Smooth muscle cell (in vitro differentiated cells): Measurements from ENCODE around the gene PRRC2C. TPM values are rescaled to one million over a fixed set of nuclear protein-coding genes. Genes with fewer than 3 reads are reported as not detected.
A peak's percentile ranks its signal among the peaks of the same experiment; 100 is the strongest.
"Not testable (repeated sequence)": the region's sequence is repeated elsewhere in the genome, so short reads cannot be mapped to it uniquely, and the experiment has no call there.

Source experiments
- DNase-seq: peaks from one replicate; lab custom pipeline; 2025; ENCODE audit not compliant: unreplicated experiment; lab: John Stamatoyannopoulos, UW
- H2AFZ ChIP-seq: fragments of 200-600 bp; sonication (generic); 2 replicates; pipeline ENCODE4 v1.6.0; 2016; ENCODE audit warnings: antibody characterized with exemption, low read depth, mild to moderate bottlenecking
- H3F3A ChIP-seq: fragments of 200-600 bp; sonication (generic); 2 replicates; pipeline ENCODE4 v1.6.0; 2017; ENCODE audit warnings: antibody characterized with exemption, low read depth
- H3K27ac ChIP-seq: fragments of 200-600 bp; sonication (generic); 2 replicates; pipeline ENCODE4 v1.5.1; 2016; ENCODE audit warnings: low read depth, mild to moderate bottlenecking
- H3K27me3 ChIP-seq: fragments of 200-600 bp; sonication (generic); 2 replicates; pipeline ENCODE4 v1.6.1; 2016; ENCODE audit warnings: low read depth, mild to moderate bottlenecking
- H3K36me3 ChIP-seq: fragments of 200-600 bp; sonication (generic); 2 replicates; pipeline ENCODE4 v1.5.1; 2016; ENCODE audit warnings: low read depth
- H3K4me1 ChIP-seq: fragments of 200-600 bp; sonication (generic); 2 replicates; pipeline ENCODE4 v1.5.1; 2016; ENCODE audit warnings: low read depth
- H3K4me2 ChIP-seq: fragments of 200-600 bp; sonication (generic); 2 replicates; pipeline ENCODE4 v1.6.0; 2016; ENCODE audit warnings: mild to moderate bottlenecking
- H3K4me3 ChIP-seq: fragments of 200-600 bp; sonication (generic); 2 replicates; pipeline ENCODE4 v1.5.1; 2016; ENCODE audit warnings: mild to moderate bottlenecking
- H3K79me2 ChIP-seq: fragments of 200-600 bp; sonication (generic); 2 replicates; pipeline ENCODE4 v1.6.0; 2016; ENCODE audit warnings: low read depth, mild to moderate bottlenecking
- H3K9ac ChIP-seq: fragments of 200-600 bp; sonication (generic); 2 replicates; pipeline ENCODE4 v1.6.0; 2016; ENCODE audit warnings: low read depth
- H3K9me3 ChIP-seq: fragments of 200-600 bp; sonication (generic); replicated peaks from 2 replicates; pipeline ENCODE4 v1.5.1; 2016; ENCODE audit warnings: low read depth
- H4K20me1 ChIP-seq: fragments of 200-600 bp; sonication (generic); 2 replicates; pipeline ENCODE4 v1.6.0; 2016; ENCODE audit warnings: low read depth
- WGBS: methylation state at CpG from one replicate; pipeline ENCODE4 v1.1.7; 2016; ENCODE audit warnings: low lambda C conversion rate; 5-methylcytosine and 5-hydroxymethylcytosine counted together
- polyA plus RNA-seq: library from polyadenylated mRNA; unstranded; fragments of >200 nt; fragmentation: Nextera tagmentation; extraction: Ambion mirVana; gene quantifications from 2 replicates; pipeline ENCODE4 v1.2.1, GENCODE V29; 2016
- total RNA-seq: library from RNA; depleted of rRNA; stranded (reverse); fragments of >200 nt; gene quantifications from 2 replicates; pipeline ENCODE4 v1.2.3, GENCODE V29; 2014
- TF ChIP-seq, protein P1 (sequence below): fragments of 200-600 bp; sonication (generic); IDR thresholded peaks from 2 replicates; pipeline ENCODE4 v1.5.1; 2017; ENCODE audit warnings: borderline replicate concordance, mild to moderate bottlenecking, antibody characterized with exemption; ENCODE audit not compliant: insufficient read depth, poor library complexity, severe bottlenecking

PRRC2C gene
- total and polyA plus RNA-seq, 2 experiments from 2014 or later = 89.8 to 106 TPM

DNA sequence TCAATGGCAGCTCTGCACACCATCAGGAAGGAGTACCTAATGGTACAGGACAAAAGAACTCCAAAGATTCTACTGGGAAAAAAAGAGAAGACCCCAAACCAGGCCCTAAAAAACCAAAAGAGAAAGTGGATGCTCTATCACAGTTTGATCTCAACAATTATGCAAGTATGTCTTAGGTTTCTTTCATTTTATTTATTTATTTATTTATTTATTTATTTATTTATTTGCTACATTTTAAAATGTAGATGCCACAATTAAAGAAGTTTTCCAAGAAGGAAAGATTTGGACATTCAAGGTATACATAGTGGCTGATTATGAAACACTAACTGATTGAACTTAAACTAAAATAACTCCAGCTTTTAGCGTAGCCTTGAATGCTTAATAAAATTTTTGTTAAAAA is 60.2 kb downstream of the PRRC2C start:
- Histone ChIP-seq H4K20me1 (peaks cover 38% of the 10 kb centered on the region), H3F3A (no peaks in the 10 kb centered on the region), H3K4me2 (no peak overlapping the region), H3K27ac (no peak overlapping the region), H3K36me3 (peaks cover 36% of the 10 kb centered on the region), H3K4me1 (no peaks in the 10 kb centered on the region), H3K4me3 (no peak overlapping the region), H3K79me2 (peaks cover 91% of the 10 kb centered on the region), H3K27me3 (no peaks in the 10 kb centered on the region), H3K9ac (no peak overlapping the region), H2AFZ (no peak overlapping the region), H3K9me3 (no peaks in the 10 kb centered on the region)
- TF ChIP-seq, protein P1, sequence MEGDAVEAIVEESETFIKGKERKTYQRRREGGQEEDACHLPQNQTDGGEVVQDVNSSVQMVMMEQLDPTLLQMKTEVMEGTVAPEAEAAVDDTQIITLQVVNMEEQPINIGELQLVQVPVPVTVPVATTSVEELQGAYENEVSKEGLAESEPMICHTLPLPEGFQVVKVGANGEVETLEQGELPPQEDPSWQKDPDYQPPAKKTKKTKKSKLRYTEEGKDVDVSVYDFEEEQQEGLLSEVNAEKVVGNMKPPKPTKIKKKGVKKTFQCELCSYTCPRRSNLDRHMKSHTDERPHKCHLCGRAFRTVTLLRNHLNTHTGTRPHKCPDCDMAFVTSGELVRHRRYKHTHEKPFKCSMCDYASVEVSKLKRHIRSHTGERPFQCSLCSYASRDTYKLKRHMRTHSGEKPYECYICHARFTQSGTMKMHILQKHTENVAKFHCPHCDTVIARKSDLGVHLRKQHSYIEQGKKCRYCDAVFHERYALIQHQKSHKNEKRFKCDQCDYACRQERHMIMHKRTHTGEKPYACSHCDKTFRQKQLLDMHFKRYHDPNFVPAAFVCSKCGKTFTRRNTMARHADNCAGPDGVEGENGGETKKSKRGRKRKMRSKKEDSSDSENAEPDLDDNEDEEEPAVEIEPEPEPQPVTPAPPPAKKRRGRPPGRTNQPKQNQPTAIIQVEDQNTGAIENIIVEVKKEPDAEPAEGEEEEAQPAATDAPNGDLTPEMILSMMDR = no peak
- WGBS = 97% methylated on average over 1 of the region's 1 CpG
- DNase-seq = no peak

DNA sequence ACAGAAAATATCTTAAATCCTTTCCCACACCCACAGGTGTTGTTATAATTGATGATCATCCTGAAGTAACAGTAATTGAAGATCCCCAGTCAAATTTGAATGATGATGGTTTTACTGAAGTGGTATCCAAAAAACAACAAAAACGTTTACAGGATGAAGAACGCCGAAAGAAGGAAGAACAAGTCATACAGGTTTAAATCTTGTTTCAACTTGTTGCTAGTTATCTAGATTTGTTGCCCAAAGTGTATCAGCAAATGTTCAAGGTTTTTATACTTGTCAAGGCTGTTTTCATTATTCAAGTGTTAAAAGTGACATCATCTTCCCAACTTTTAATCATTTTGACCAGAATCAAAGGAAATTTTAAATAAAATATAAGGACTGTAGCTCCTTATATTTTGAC is 64.7 kb downstream of the PRRC2C start:
- H3F3A ChIP-seq = no peaks in the 10 kb centered on the region
- peaks cover 83% of the 10 kb centered on the region for H3K79me2 ChIP-seq

DNA sequence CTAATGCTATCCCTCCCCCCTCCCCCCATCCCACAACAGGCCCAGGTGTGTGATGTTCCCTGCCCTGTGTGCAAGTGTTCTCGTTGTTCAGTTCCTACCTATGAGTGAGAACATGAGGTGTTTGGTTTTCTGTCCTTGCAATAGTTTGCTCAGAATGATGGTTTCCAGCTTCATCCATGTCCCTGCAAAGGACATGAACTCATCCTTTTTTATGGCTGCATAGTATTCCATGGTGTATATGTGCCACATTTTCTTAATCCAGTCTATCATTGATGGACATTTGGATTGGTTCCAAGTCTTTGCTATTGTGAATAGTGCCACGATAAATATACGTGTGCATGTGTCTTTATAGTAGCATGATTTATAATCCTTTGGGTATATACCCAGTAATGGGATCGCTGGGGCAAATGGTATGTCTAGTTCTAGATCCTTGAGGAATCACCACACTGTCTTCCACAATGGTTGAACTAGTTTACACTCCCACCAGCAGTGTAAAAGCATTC is 65.3 kb downstream of the PRRC2C start:
- H4K20me1 ChIP-seq = peaks cover 41% of the 10 kb centered on the region
- not testable (repeated sequence) for H3K4me2 ChIP-seq, DNase-seq, H3K9me3 ChIP-seq, H3K36me3 ChIP-seq, H3K4me3 ChIP-seq, H3K4me1 ChIP-seq, H3K9ac ChIP-seq, H3F3A ChIP-seq, H2AFZ ChIP-seq, H3K27ac ChIP-seq, H3K27me3 ChIP-seq
- peaks cover 80% of the 10 kb centered on the region for H3K79me2 ChIP-seq
- WGBS = 100% methylated on average over 4 of the region's 4 CpGs

More for the DNA sequence above, 64.7 kb downstream of the PRRC2C start:
- WGBS = 78% methylated on average over 3 of the region's 3 CpGs
- Histone ChIP-seq H3K4me1 (no peaks in the 10 kb centered on the region), H3K4me2 (no peak overlapping the region), H3K27ac (no peak overlapping the region), H3K9me3 (no peaks in the 10 kb centered on the region), H4K20me1 (peaks cover 45% of the 10 kb centered on the region), H3K27me3 (no peaks in the 10 kb centered on the region), H3K4me3 (no peak overlapping the region), H3K36me3 (peaks cover 11% of the 10 kb centered on the region), H2AFZ (no peak overlapping the region), H3K9ac (no peak overlapping the region)
- no peak for DNase-seq
- TF ChIP-seq, protein P1 = no peak

DNA sequence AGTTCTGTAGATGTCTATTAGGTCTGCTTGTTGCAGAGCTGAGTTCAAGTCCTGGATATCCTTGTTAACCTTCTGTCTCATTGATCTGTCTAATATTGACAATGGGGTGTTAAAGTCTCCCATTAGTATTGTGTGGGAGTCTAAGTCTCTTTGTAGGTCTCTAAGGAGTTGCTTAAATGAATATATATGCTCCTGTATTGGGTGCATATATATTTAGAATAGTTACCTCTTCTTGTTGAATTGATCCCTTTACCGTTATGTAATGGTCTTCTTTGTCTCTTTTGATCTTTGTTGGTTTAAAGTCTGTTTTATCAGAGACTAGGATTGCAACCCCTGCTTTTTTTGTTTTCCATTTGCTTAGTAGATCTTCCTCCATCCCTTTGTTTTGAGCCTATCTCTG is 68.6 kb downstream of the PRRC2C start:
- not testable (repeated sequence) for H3K4me2 ChIP-seq, H2AFZ ChIP-seq, H3K9me3 ChIP-seq, H3F3A ChIP-seq, DNase-seq, H3K4me1 ChIP-seq, H3K27me3 ChIP-seq, H3K9ac ChIP-seq, H3K4me3 ChIP-seq, H3K27ac ChIP-seq
- Histone ChIP-seq H3K36me3 (peaks cover 29% of the 10 kb centered on the region), H4K20me1 (peaks cover 33% of the 10 kb centered on the region), H3K79me2 (peaks cover 49% of the 10 kb centered on the region)
- 97% methylated on average over 1 of the region's 1 CpG for WGBS

DNA sequence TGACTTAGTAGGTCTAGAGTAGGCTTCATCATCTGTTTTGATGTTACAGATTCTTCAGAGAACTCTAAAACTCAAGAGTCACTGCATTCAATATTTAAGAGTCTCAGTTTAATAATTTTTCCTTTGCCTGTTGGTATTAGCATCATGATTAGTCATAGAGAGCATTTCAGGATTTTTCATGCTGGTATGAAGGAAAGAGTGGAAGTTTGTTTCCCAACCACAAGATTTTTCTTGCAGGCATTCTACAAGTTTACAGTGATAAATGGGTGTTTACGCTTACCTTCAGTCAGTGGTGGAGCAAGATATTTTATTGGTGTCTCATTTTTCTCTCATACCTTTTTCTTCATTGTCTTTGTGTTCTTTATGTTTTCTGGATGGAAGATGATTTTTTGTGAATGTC is 78.3 kb downstream of the PRRC2C start:
- 78% methylated on average over 1 of the region's 1 CpG for WGBS
- TF ChIP-seq, protein P1 = no peak
- H2AFZ ChIP-seq = no peak overlapping the region
- H3K9ac ChIP-seq = no peak overlapping the region
- H3K9me3 ChIP-seq = no peaks in the 10 kb centered on the region
- H3K36me3 ChIP-seq = peaks cover 64% of the 10 kb centered on the region
- no peak overlapping the region for H3K4me3 ChIP-seq
- H4K20me1 ChIP-seq = peaks cover 9% of the 10 kb centered on the region
- no peaks in the 10 kb centered on the region for H3K27me3 ChIP-seq
- peak overlapping the region; percentile 12 for H3K27ac ChIP-seq
- no peaks in the 10 kb centered on the region for H3F3A ChIP-seq
- H3K4me2 ChIP-seq = no peak overlapping the region
- H3K4me1 ChIP-seq = no peaks in the 10 kb centered on the region
- no peak for DNase-seq
- peaks cover 26% of the 10 kb centered on the region for H3K79me2 ChIP-seq
